GM21390 (cell line): ENCODE data around the gene ACTN1.
"Not testable (repeated sequence)": the region's sequence is repeated elsewhere in the genome, so short reads cannot be mapped to it uniquely, and the experiment has no call there.

ENCODE experiments used
- ATAC-seq: cut with Tn5 transposase; IDR thresholded peaks from one replicate; pipeline ENCODE4 v1.9.1; 2021; ENCODE audit not compliant: unreplicated experiment

The ACTN1 gene

GRCh38 chr14:68986926-68987652 lies 8.0 kb upstream of the ACTN1 start:
- ATAC-seq, result no peak

GRCh38 chr14:68986225-68986624 lies 7.1 kb upstream of the ACTN1 start:
- ATAC-seq, result no peak

GRCh38 chr14:68984686-68985085 lies 5.6 kb upstream of the ACTN1 start:
- ATAC-seq, result no peak

GRCh38 chr14:68983191-68983590 lies 4.1 kb upstream of the ACTN1 start:
- no peak for ATAC-seq

GRCh38 chr14:68982581-68982980 lies 3.5 kb upstream of the ACTN1 start:
- ATAC-seq, result no peak

GRCh38 chr14:68981539-68981976 lies 2.5 kb upstream of the ACTN1 start:
- ATAC-seq, result no peak

GRCh38 chr14:68981139-68981538 lies 2.0 kb upstream of the ACTN1 start:
- no peak for ATAC-seq

GRCh38 chr14:68979722-68980451 lies 785 bp upstream of the ACTN1 start:
- ATAC-seq, result no peak

GRCh38 chr14:68978172-68978911 lies 760 bp downstream of the ACTN1 start:
- ATAC-seq, result no peak

GRCh38 chr14:68977718-68978171 lies 1.4 kb downstream of the ACTN1 start:
- ATAC-seq, result no peak

- ATAC-seq, result no peak
Measured at GRCh38 chr14:68977180-68977717, 1.9 kb downstream of the ACTN1 start.

- no peak for ATAC-seq
Measured at GRCh38 chr14:68976160-68977067, 2.7 kb downstream of the ACTN1 start.

GRCh38 chr14:68975667-68976066 lies 3.4 kb downstream of the ACTN1 start:
- ATAC-seq, result no peak

GRCh38 chr14:68974759-68975347 lies 4.2 kb downstream of the ACTN1 start:
- ATAC-seq, result no peak

- no peak for ATAC-seq
Measured at GRCh38 chr14:68973639-68974038, 5.5 kb downstream of the ACTN1 start.

GRCh38 chr14:68973219-68973565 lies 5.9 kb downstream of the ACTN1 start:
- ATAC-seq, result not testable (repeated sequence)

- ATAC-seq, result no peak
Measured at GRCh38 chr14:68972507-68973218, 6.4 kb downstream of the ACTN1 start.

- no peak for ATAC-seq
Measured at GRCh38 chr14:68971411-68972035, 7.6 kb downstream of the ACTN1 start.

GRCh38 chr14:68970736-68971135 lies 8.4 kb downstream of the ACTN1 start:
- ATAC-seq, result no peak
